ENCODE measurements around the gene RAP1GAP.

DNA sequence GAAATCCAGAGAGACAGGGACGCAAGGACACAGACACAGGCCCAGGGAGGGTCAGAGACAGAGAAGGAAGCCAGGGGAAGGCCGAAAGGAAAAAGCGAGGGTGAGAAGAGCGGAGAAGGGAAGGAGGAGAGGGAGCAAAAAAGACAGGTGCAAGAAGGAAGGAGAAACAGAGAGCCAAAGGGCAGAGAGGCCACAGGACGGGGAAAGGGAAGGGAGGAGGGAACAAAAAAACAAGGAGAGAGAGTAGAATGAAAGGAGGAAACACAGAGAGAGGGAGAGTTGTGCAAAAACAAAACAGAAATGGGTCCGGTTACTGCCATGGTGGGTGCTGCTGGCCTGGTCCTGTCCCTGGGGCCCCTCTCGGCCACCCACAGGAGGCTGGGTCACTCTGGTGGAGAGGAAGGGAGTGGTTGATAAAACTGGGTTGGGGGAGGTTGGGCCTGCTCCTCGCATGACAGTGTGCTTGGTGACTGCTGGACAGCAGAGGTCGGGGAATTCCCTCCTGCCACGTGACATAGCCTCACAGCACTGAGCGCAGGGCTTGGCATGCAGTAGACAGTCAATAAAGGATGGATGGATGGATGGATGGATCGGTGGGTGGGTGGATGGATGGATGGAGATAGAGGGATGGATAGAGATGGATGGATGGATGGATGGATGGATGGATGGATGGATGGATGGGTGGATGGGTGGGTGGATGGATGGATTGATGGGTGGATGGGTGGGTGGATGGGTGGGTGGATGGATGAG, 64.8 kb downstream of the RAP1GAP start:
- TF ChIP-seq, protein P1, sequence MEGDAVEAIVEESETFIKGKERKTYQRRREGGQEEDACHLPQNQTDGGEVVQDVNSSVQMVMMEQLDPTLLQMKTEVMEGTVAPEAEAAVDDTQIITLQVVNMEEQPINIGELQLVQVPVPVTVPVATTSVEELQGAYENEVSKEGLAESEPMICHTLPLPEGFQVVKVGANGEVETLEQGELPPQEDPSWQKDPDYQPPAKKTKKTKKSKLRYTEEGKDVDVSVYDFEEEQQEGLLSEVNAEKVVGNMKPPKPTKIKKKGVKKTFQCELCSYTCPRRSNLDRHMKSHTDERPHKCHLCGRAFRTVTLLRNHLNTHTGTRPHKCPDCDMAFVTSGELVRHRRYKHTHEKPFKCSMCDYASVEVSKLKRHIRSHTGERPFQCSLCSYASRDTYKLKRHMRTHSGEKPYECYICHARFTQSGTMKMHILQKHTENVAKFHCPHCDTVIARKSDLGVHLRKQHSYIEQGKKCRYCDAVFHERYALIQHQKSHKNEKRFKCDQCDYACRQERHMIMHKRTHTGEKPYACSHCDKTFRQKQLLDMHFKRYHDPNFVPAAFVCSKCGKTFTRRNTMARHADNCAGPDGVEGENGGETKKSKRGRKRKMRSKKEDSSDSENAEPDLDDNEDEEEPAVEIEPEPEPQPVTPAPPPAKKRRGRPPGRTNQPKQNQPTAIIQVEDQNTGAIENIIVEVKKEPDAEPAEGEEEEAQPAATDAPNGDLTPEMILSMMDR (IDR thresholded peaks at IDR 0.05; ENCODE audit: low read length): no peak
- TF ChIP-seq EZH2 (optimal IDR thresholded peaks at IDR 0.05; ENCODE audit: low read depth, low read length): no peak
- no peak for TF ChIP-seq EZH2phosphoT487 (IDR thresholded peaks at IDR 0.05; ENCODE audit: low read length)

Data from MM.1S (cell line).